Fibroblast of peridontal ligament (primary cell): Measurements from ENCODE around the gene FAM222A.

Source experiments
- DNase-seq: peaks from one replicate; pipeline ENCODE4 v3.0.0-alpha.2; 2010; ENCODE audit errors: extremely low read depth

Gene FAM222A

GRCh38 chr12:109737631-109738030 is 24.0 kb downstream of the FAM222A start:
- no peak for DNase-seq

GRCh38 chr12:109738209-109738608 is 24.6 kb downstream of the FAM222A start:
- DNase-seq = no peak

GRCh38 chr12:109738878-109739665 is 25.4 kb downstream of the FAM222A start:
- DNase-seq = peak; percentile 16

- DNase-seq = no peak
These were observed 26.4 kb downstream of the FAM222A start for GRCh38 chr12:109739747-109740693.

- DNase-seq = no peak
These were observed 27.1 kb downstream of the FAM222A start for GRCh38 chr12:109740694-109741245.

GRCh38 chr12:109741286-109741969 is 27.8 kb downstream of the FAM222A start:
- DNase-seq = no peak

GRCh38 chr12:109741970-109742703 is 28.5 kb downstream of the FAM222A start:
- no peak for DNase-seq

GRCh38 chr12:109743076-109743910 is 29.7 kb downstream of the FAM222A start:
- DNase-seq = no peak

- no peak for DNase-seq
These were observed 30.4 kb downstream of the FAM222A start for GRCh38 chr12:109744026-109744425.

GRCh38 chr12:109744986-109745942 is 31.6 kb downstream of the FAM222A start:
- DNase-seq = peak; percentile 1

GRCh38 chr12:109752117-109753053 is 38.8 kb downstream of the FAM222A start:
- no peak for DNase-seq

GRCh38 chr12:109753054-109753401 is 39.4 kb downstream of the FAM222A start:
- no peak for DNase-seq

GRCh38 chr12:109753959-109754358 is 40.3 kb downstream of the FAM222A start:
- no peak for DNase-seq

GRCh38 chr12:109756457-109756856 is 42.8 kb downstream of the FAM222A start:
- DNase-seq = no peak

GRCh38 chr12:109757671-109758265 is 44.1 kb downstream of the FAM222A start:
- DNase-seq = no peak

GRCh38 chr12:109758426-109759420 is 45.1 kb downstream of the FAM222A start:
- no peak for DNase-seq
